ENCODE results near the gene PTPRQ. TPM values are rescaled to one million over a fixed set of nuclear protein-coding genes. Genes with fewer than 3 reads are reported as not detected.

Gene PTPRQ
- total RNA-seq, 1 experiment from 2014 or later: not detected

DNA sequence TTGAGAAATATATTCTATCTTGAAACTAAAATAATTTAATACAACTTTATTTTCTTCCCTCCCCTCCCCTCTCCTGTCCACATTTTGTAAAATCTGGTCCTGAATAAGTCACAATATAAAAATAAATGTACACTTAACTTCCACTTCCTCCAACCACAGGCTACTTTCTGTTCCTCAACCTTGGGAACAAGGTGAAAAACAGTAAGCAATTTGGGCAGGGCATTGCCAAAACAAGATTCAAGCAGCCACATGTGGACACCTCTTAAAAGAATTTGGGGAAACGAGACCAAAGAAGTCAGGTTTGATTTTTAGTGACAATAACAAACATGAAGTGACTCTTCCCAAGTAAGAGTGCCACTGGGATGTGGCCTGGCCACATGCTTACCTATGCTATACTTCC lies 115.7 kb downstream of the PTPRQ start:
- TF ChIP-seq, protein P1, sequence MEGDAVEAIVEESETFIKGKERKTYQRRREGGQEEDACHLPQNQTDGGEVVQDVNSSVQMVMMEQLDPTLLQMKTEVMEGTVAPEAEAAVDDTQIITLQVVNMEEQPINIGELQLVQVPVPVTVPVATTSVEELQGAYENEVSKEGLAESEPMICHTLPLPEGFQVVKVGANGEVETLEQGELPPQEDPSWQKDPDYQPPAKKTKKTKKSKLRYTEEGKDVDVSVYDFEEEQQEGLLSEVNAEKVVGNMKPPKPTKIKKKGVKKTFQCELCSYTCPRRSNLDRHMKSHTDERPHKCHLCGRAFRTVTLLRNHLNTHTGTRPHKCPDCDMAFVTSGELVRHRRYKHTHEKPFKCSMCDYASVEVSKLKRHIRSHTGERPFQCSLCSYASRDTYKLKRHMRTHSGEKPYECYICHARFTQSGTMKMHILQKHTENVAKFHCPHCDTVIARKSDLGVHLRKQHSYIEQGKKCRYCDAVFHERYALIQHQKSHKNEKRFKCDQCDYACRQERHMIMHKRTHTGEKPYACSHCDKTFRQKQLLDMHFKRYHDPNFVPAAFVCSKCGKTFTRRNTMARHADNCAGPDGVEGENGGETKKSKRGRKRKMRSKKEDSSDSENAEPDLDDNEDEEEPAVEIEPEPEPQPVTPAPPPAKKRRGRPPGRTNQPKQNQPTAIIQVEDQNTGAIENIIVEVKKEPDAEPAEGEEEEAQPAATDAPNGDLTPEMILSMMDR (conservative IDR thresholded peaks at IDR 0.05): no peak
- TF ChIP-seq EZH2 (IDR thresholded peaks at IDR 0.05; ENCODE audit: low read depth): no peak
- no peaks in the 10 kb centered on the region for H3F3A ChIP-seq (ENCODE audit: insufficient read depth, low read depth)
- POLR2A ChIA-PET (ENCODE audit: unreplicated experiment): no interaction called here
- no peaks in the 10 kb centered on the region for H3K9me3 ChIP-seq (ENCODE audit: insufficient read depth, low read depth)
- BruUV-seq (replicated peaks): no TSS peak
- H3K4me2 ChIP-seq: no peak overlapping the region
- H4K20me1 ChIP-seq (ENCODE audit: insufficient read depth): no peaks in the 10 kb centered on the region
- H3K9me2 ChIP-seq (ENCODE audit: insufficient read depth): no peaks in the 10 kb centered on the region
- intact Hi-C loops (cut with micrococcal nuclease; ENCODE audit: unreplicated experiment): no loop called here
- CTCF ChIA-PET: no interaction called here
- H3K79me2 ChIP-seq (ENCODE audit: low read depth): no peaks in the 10 kb centered on the region
- no peak overlapping the region for H3K4me3 ChIP-seq
- no peak for DNase-seq
- no peaks in the 10 kb centered on the region for H3K36me3 ChIP-seq (ENCODE audit: low read depth)
- no peak overlapping the region for H3K27ac ChIP-seq
- no peaks in the 10 kb centered on the region for H3K27me3 ChIP-seq (ENCODE audit: insufficient read depth, low read depth)
- H3K4me1 ChIP-seq (replicated peaks; ENCODE audit: insufficient read depth): no peaks in the 10 kb centered on the region
- H2AFZ ChIP-seq: no peak overlapping the region

DNA sequence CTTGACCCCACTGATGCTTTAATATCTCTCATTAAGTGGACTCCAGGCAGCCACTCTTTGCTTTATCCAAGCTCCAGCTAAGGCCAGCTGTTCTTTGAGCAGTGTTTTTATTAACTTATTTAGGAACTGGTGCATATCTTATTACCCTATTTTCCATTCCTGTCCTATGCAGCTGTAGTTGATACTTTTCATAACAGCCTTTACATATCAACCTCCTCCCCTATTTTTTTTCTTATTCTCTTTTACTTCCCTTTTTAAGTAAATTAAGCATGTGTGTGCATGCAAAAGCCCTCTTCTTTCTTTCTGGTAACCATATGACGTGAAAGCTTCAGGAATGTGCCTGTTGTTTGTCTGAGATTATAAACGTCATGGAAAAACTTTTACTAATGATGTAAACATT lies 121.2 kb downstream of the PTPRQ start:
- Histone ChIP-seq H3K4me3 (no peak overlapping the region), H3K4me1 (replicated peaks; ENCODE audit: insufficient read depth) (no peaks in the 10 kb centered on the region), H3K36me3 (ENCODE audit: low read depth) (no peaks in the 10 kb centered on the region), H3K4me2 (no peak overlapping the region), H3K27me3 (ENCODE audit: insufficient read depth, low read depth) (no peaks in the 10 kb centered on the region), H3K79me2 (ENCODE audit: low read depth) (no peaks in the 10 kb centered on the region), H3K9me3 (ENCODE audit: insufficient read depth, low read depth) (no peaks in the 10 kb centered on the region), H3K27ac (no peak overlapping the region), H3K9me2 (ENCODE audit: insufficient read depth) (no peaks in the 10 kb centered on the region), H3F3A (ENCODE audit: insufficient read depth, low read depth) (no peaks in the 10 kb centered on the region), H2AFZ (no peak overlapping the region), H4K20me1 (ENCODE audit: insufficient read depth) (no peaks in the 10 kb centered on the region)
- POLR2A ChIA-PET (ENCODE audit: unreplicated experiment): interaction anchor here (0.7 kb wide), 1 partner anchor 12 kb away, joined by 7 read pairs; no protein-coding TSS in a partner anchor
- TF ChIP-seq, protein P1 (conservative IDR thresholded peaks at IDR 0.05): no peak
- no peak for TF ChIP-seq EZH2 (IDR thresholded peaks at IDR 0.05; ENCODE audit: low read depth)
- CTCF ChIA-PET: no interaction called here
- BruUV-seq (replicated peaks): no TSS peak
- DNase-seq: no peak
- intact Hi-C loops (cut with micrococcal nuclease; ENCODE audit: unreplicated experiment): no loop called here

DNA sequence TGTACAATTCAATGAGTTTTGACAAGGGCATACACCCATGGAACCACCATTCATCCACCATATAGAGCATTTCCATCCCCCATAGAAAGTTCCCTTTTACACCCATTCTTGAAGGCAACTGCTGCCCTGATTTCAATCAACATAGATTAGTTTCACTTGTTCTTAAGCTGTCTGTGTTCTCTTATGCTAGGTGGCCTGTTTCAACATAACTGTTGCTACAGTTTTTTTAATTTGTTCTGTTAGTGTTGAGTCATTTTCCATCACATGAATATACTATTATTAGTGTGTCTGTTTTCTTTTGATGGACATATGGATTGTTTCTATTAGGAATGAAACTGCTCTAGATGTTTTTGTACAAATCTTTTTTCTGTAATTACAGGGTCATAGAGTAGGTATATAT lies 123.4 kb downstream of the PTPRQ start:
- ChIA-PET POLR2A (ENCODE audit: unreplicated experiment) (no interaction called here), CTCF (no interaction called here)
- no peaks in the 10 kb centered on the region for H3K4me1 ChIP-seq (replicated peaks; ENCODE audit: insufficient read depth)
- BruUV-seq (replicated peaks): no TSS peak
- H3K36me3 ChIP-seq (ENCODE audit: low read depth): no peaks in the 10 kb centered on the region
- no peak overlapping the region for H3K4me2 ChIP-seq
- DNase-seq: no peak
- H3K9me2 ChIP-seq (ENCODE audit: insufficient read depth): no peaks in the 10 kb centered on the region
- H3K27me3 ChIP-seq (ENCODE audit: insufficient read depth, low read depth): no peaks in the 10 kb centered on the region
- H3K79me2 ChIP-seq (ENCODE audit: low read depth): no peaks in the 10 kb centered on the region
- H3K4me3 ChIP-seq: no peak overlapping the region
- TF ChIP-seq EZH2 (IDR thresholded peaks at IDR 0.05; ENCODE audit: low read depth): no peak
- TF ChIP-seq, protein P1 (conservative IDR thresholded peaks at IDR 0.05): no peak
- no peaks in the 10 kb centered on the region for H3K9me3 ChIP-seq (ENCODE audit: insufficient read depth, low read depth)
- intact Hi-C loops (cut with micrococcal nuclease; ENCODE audit: unreplicated experiment): no loop called here
- H3F3A ChIP-seq (ENCODE audit: insufficient read depth, low read depth): no peaks in the 10 kb centered on the region
- H2AFZ ChIP-seq: no peak overlapping the region
- no peak overlapping the region for H3K27ac ChIP-seq
- no peaks in the 10 kb centered on the region for H4K20me1 ChIP-seq (ENCODE audit: insufficient read depth)

Measured in PC-9 (cell line).